GM18508 (cell line): ENCODE data around the gene MRPL14.

Experiments used
- ATAC-seq: cut with Tn5 transposase; IDR thresholded peaks from one replicate; pipeline ENCODE4 v1.9.1; 2021; ENCODE audit warnings: moderate number of reproducible peaks; ENCODE audit not compliant: insufficient read depth, unreplicated experiment

MRPL14 gene

DNA sequence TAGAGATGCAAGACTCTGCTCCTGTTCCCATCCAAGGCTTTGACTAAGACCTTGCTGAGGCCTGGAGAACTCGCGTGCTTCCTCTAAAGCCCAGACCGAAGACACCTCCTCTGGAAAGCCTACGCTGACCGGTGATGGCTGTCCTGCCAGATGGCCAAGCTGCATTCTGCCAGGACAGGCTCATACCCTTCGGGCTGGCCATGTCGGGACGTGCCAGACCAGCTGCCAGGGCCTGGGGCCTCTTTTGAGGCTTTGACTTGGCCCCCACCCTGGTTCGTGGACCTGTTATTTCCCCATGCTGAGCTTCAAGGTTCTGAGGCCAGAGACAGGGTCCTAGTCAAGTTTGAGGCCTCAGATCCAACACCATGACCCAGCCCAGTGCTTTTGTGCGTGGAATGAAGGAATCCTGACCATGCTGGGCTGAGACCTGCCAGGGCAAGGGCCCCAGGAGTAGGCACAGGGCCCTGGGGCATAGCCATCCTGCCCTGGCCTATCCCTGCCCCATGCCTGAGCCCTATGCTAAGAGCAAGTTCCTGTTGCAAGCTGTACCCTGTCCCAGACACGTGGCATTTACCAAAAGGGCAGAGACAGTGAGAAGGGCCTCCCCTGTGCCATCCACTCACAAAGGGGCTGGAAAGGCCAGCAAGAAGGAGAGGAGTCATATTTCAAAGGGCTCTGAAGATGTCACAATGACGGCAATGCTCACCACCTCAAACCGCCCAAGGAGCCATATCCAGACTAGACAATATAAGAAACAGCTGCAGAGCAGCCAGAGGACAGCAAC, 42.8 kb downstream of the MRPL14 start:
- no peak for ATAC-seq

DNA sequence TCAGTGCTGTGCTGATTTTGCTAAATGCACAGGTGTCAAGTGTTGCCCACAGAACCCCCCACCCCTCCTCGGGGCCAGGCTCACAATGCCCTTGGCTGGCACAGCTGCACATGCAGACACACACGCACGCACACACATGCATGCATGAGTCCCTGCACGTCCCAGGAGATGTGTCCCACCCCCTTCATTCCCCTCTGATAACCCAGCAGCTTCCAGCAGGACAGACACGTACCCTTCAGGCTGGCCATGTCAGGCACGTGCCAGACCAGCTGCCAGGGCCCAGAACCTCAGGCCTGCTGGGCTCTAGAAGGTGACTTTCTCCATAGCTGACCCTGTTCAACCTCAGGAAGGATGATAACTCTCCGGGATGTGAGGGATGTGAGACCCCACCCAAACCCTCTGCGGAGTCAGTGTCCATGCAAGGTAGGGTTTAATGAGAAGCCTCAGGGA, 44.4 kb downstream of the MRPL14 start:
- no peak for ATAC-seq

DNA sequence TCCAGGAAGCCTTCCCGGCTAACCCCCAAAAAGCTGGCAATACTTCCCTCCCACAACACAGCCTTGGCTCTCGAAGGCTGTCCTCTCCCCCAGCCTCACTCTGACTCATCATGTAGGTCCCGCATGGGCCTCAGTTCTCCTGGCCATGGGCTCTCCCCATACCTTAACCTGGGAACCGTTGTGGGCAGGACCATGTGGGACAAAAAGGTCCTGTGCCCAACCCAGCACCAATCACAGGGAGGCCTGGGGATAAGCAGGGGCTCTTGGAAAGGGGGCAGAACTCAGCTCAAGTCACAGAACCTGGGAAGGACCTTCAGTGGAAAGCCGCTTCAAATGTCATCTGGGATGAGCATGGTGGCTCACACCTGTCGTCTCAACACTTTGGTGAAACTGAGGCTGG, 45.5 kb downstream of the MRPL14 start:
- no peak for ATAC-seq

- ATAC-seq, result no peak
Observed at GRCh38 chr6:44080561-44081521, 46.4 kb downstream of the MRPL14 start.

DNA sequence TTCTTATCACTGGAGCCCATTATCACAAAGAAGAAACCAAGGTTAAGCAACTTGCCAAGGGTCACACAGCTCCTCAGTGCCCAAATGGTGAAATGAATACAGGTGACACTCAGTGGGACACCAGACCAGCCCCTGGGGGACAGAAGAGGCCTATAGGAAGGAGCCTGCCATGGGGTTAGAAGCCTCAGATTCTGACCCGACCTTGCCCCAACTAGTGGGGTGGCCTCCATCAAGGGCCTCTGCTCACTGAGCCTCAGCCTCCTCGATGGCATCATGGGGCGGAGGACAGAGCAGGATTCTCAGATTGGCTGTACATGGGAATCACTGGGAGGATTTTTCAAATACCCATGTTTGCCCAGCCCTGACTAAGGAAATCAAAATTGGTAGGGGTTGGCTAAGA, 47.6 kb downstream of the MRPL14 start:
- no peak for ATAC-seq

GRCh38 chr6:44078827-44079671, 48.2 kb downstream of the MRPL14 start:
- ATAC-seq, result no peak

GRCh38 chr6:44078219-44078826, 48.9 kb downstream of the MRPL14 start:
- no peak for ATAC-seq

- ATAC-seq, result no peak
Observed at GRCh38 chr6:44077214-44077946, 49.9 kb downstream of the MRPL14 start.

- ATAC-seq, result no peak
Observed at GRCh38 chr6:44076356-44077213, 50.7 kb downstream of the MRPL14 start.

GRCh38 chr6:44075647-44076355, 51.5 kb downstream of the MRPL14 start:
- ATAC-seq, result no peak

GRCh38 chr6:44074813-44075646, 52.2 kb downstream of the MRPL14 start:
- no peak for ATAC-seq

GRCh38 chr6:44074439-44074812, 52.8 kb downstream of the MRPL14 start:
- no peak for ATAC-seq

DNA sequence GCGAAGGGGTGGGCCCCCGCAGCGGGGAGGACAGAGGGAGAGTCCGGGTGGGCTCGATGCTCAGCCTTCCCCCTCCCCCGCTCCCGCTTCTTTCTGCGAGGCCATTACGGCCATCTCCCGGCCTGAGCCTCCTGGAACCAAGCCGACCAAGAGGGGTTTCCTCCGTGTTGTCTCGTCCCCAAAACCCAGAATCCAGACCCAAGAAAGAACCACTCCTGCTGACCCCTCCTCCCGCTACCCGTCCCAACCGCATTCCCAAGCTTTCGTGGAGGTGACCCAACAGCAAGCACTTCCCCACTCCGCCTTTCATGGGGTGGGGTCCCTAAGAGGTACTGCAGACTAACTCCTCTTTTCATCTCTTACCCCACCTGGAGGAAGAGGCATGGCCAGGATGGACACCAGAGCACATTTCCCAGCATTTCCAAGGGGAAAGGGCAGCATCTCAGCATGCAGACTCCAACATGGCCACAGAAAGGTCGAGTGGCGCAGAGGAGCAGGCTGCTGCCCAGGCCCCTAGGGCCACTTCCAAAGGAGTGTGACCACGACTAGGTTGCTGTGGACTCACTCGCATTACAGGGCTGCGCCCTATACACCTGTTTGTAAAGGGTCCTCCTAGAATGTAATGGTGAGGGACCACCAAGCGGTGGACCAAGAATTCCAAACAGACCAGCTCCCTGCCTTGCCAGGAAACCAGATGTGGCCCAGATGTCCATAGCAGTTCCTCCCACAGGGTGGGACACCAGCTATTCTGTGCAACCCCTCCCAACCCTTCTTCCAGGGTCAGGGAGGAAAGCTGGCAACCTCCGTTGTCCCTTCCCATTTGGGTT, 53.4 kb downstream of the MRPL14 start:
- ATAC-seq, result no peak

DNA sequence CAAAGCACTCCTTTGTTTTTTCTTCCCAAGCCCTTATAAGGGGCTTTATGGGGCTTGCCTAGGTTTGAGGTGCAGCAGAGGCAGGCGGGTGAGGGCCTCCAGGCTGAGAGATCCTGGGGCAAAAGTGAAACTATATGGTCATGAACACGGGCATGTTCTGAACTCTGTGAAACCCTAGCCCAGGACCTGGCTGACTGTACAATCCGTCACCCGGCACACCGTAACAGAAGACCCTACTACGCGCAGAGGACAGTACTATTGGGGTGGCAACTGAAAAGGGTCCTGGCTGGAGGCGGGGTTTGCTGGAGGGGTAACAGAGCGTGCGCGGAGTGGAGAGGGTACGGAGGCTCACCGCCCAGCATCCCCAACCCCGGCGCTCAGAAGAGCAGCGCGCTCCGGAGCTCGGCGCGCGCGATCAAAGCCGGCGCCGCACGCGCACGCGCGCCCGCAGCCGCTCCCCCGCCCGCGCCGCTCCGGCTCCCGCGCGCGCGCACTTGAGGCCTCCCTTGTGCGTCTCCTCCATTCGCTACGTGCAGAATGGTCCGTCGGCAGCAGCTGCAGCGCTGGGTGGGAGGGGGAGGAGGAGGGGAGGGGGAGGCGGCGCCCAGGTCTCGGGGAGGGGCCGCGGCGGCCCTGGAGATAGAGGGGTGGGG, 54.2 kb downstream of the MRPL14 start:
- ATAC-seq, result no peak

GRCh38 chr6:44072452-44072958, 54.7 kb downstream of the MRPL14 start:
- ATAC-seq, result no peak
